H1 (cell line): ENCODE data around the gene SEMA3A. TPM values are rescaled to one million over a fixed set of nuclear protein-coding genes. Genes with fewer than 3 reads are reported as not detected.

ENCODE experiments used
- CTCF ChIA-PET: fragments of 300-600 bp; sonication (Branson Sonifier 250); formaldehyde crosslinking; loops from one replicate; lab custom pipeline; 2021; ENCODE audit not compliant: partially characterized antibody; lab: Charles Lee
- POLR2A ChIA-PET: fragments of 300-600 bp; sonication (Branson Sonifier 250); formaldehyde crosslinking; loops from one replicate; lab custom pipeline; 2021; ENCODE audit warnings: inconsistent platforms; ENCODE audit not compliant: partially characterized antibody; lab: Charles Lee
- DNase-seq, 2 experiments: peaks; one replicate each; pipeline versions ENCODE4 v3.0.0 to v3.0.0-alpha.2; 2010 to 2022; ENCODE audit warnings: low spot score in 2 of 2, low read depth in 1 of 2, mixed read lengths in 1 of 2
- FAIRE-seq: peaks from 2 replicates; lab custom pipeline; 2011; peaks lifted over from hg19 to GRCh38; lab: Jason Lieb, UNC
- H2AFZ ChIP-seq: 2 replicates; pipeline ENCODE4 v1.8.1; 2012; ENCODE audit warnings: low read length, inconsistent platforms
- H2AK5ac ChIP-seq: 2 replicates; pipeline ENCODE4 v1.6.1; 2013; ENCODE audit warnings: low read depth, low read length
- H2BK120ac ChIP-seq: replicated peaks from 2 replicates; pipeline ENCODE3; 2013; ENCODE audit warnings: low read depth, low read length, inconsistent platforms
- H2BK12ac ChIP-seq: 2 replicates; pipeline ENCODE4 v1.6.1; 2013; ENCODE audit warnings: low read depth, low read length
- H2BK15ac ChIP-seq: 2 replicates; pipeline ENCODE4 v1.6.1; 2013; ENCODE audit warnings: low read length
- H2BK20ac ChIP-seq: 2 replicates; pipeline ENCODE4 v1.6.1; 2013; ENCODE audit warnings: low read length
- H2BK5ac ChIP-seq: 2 replicates; pipeline ENCODE4 v1.6.1; 2013; ENCODE audit warnings: low read depth, low read length
- H3K14ac ChIP-seq: 2 replicates; pipeline ENCODE4 v1.6.1; 2013; ENCODE audit warnings: inconsistent platforms; ENCODE audit not compliant: insufficient read length
- H3K18ac ChIP-seq: 2 replicates; pipeline ENCODE4 v1.6.1; 2013; ENCODE audit warnings: low read length; ENCODE audit errors: extremely low read depth
- H3K23ac ChIP-seq: 2 replicates; pipeline ENCODE4 v1.6.1; 2013; ENCODE audit warnings: inconsistent platforms; ENCODE audit not compliant: insufficient read length
- H3K23me2 ChIP-seq: 2 replicates; pipeline ENCODE4 v1.6.1; 2013; ENCODE audit warnings: low read depth, low read length
- H3K27ac ChIP-seq: 2 replicates; pipeline ENCODE4 v1.6.1; 2011; ENCODE audit warnings: low read depth, low read length, inconsistent platforms
- H3K27me3 ChIP-seq, 4 experiments: replicated peaks in 1 of 4; 1 replicate in 1 of 4; 2 replicates in 3 of 4; pipeline versions ENCODE4 v1.6.1 to v1.8.1; 2011 to 2013; ENCODE audit warnings: low read length in 3 of 4, mild to moderate bottlenecking in 3 of 4, inconsistent platforms in 2 of 4, mixed read lengths in 2 of 4, moderate library complexity in 1 of 4; ENCODE audit not compliant: control insufficient read depth in 3 of 4, insufficient read depth in 3 of 4; ENCODE audit errors: extremely low read depth in 1 of 4
- H3K36me3 ChIP-seq, 4 experiments: 2 replicates each; pipeline versions ENCODE4 v1.6.1 to v1.8.1; 2011 to 2013; ENCODE audit warnings: mild to moderate bottlenecking in 4 of 4, low read length in 3 of 4, moderate library complexity in 2 of 4, control low read depth in 1 of 4, inconsistent platforms in 1 of 4; ENCODE audit not compliant: insufficient read depth in 4 of 4, control insufficient read depth in 2 of 4
- H3K4ac ChIP-seq: replicated peaks from 2 replicates; pipeline ENCODE3; 2013; ENCODE audit warnings: low read length, low read depth, mixed read lengths, inconsistent platforms; ENCODE audit not compliant: insufficient read length
- H3K4me1 ChIP-seq, 4 experiments: replicated peaks in 1 of 4; 1 replicate in 1 of 4; 2 replicates in 3 of 4; pipeline versions ENCODE4 v1.6.1 to v1.8.1; 2011 to 2013; ENCODE audit warnings: low read length in 3 of 4, inconsistent platforms in 2 of 4, mixed read lengths in 1 of 4; ENCODE audit not compliant: insufficient read depth in 4 of 4, control insufficient read depth in 3 of 4
- H3K4me2 ChIP-seq, 2 experiments: 2 replicates each; pipeline versions ENCODE4 v1.6.1 to v1.8.1; 2011 to 2013; ENCODE audit warnings: low read depth in 2 of 2, low read length in 2 of 2, control low read depth in 1 of 2, inconsistent platforms in 1 of 2, mild to moderate bottlenecking in 1 of 2; ENCODE audit not compliant: insufficient read depth in 1 of 2
- H3K4me3 ChIP-seq, 4 experiments: fragments of 200-600, 300-600 bp in 1 of 4; sonication (generic), shearing (Covaris generic), sonication (Bioruptor Twin) in 1 of 4; 2 replicates each; pipeline versions ENCODE4 v1.5.1 to v1.8.1; 2011 to 2016; ENCODE audit warnings: low read length in 4 of 4, low read depth in 3 of 4, control low read depth in 2 of 4, inconsistent platforms in 2 of 4, mild to moderate bottlenecking in 2 of 4, mixed read lengths in 1 of 4, moderate library complexity in 1 of 4; ENCODE audit not compliant: insufficient read depth in 2 of 4; ENCODE audit errors: extremely low read depth in 1 of 4
- H3K56ac ChIP-seq: replicated peaks from 2 replicates; pipeline ENCODE3; 2013; ENCODE audit warnings: low read depth, mild to moderate bottlenecking, mixed read lengths, low read length, inconsistent platforms; ENCODE audit not compliant: insufficient read length
- H3K79me1 ChIP-seq: 2 replicates; pipeline ENCODE4 v1.6.1; 2013; ENCODE audit warnings: low read depth, low read length, control low read depth
- H3K79me2 ChIP-seq, 2 experiments: 2 replicates each; pipeline versions ENCODE4 v1.6.1 to v1.8.1; 2012 to 2013; ENCODE audit warnings: low read length in 2 of 2, mild to moderate bottlenecking in 2 of 2, inconsistent platforms in 1 of 2; ENCODE audit not compliant: insufficient read depth in 2 of 2, control insufficient read depth in 1 of 2
- H3K9ac ChIP-seq, 4 experiments: replicated peaks in 1 of 4; 1 replicate in 1 of 4; 2 replicates in 3 of 4; pipeline versions ENCODE4 v1.6.1 to v1.8.1; 2011 to 2013; ENCODE audit warnings: low read depth in 3 of 4, low read length in 3 of 4, control low read depth in 2 of 4, mild to moderate bottlenecking in 2 of 4, moderate library complexity in 2 of 4, inconsistent platforms in 1 of 4; ENCODE audit errors: extremely low read depth in 1 of 4
- H3K9me3 ChIP-seq, 2 experiments: 2 replicates each; pipeline versions ENCODE4 v1.6.1 to v1.8.1; 2012 to 2013; ENCODE audit warnings: mild to moderate bottlenecking in 2 of 2, moderate library complexity in 2 of 2, control low read depth in 1 of 2, inconsistent platforms in 1 of 2, low read depth in 1 of 2, low read length in 1 of 2, mixed read lengths in 1 of 2; ENCODE audit not compliant: insufficient read depth in 2 of 2
- H4K20me1 ChIP-seq, 2 experiments: replicated peaks in 1 of 2; 2 replicates each; pipeline versions ENCODE3 to v1.8.1; 2011 to 2013; ENCODE audit warnings: inconsistent platforms in 2 of 2, low read length in 2 of 2, mild to moderate bottlenecking in 1 of 2; ENCODE audit not compliant: insufficient read depth in 2 of 2, control insufficient read depth in 1 of 2
- H4K5ac ChIP-seq: 2 replicates; pipeline ENCODE4 v1.6.1; 2013; ENCODE audit warnings: low read length, low read depth, mixed read lengths, inconsistent platforms; ENCODE audit not compliant: insufficient read length
- H4K8ac ChIP-seq: 2 replicates; pipeline ENCODE4 v1.8.0; 2013; ENCODE audit warnings: mild to moderate bottlenecking, moderate library complexity, low read length, inconsistent platforms; ENCODE audit not compliant: insufficient read depth; ENCODE audit errors: extremely low read depth
- H4K91ac ChIP-seq: replicated peaks from 2 replicates; pipeline ENCODE3; 2013; ENCODE audit warnings: low read length, mixed read lengths, inconsistent platforms; ENCODE audit not compliant: insufficient read length
- PHF8 ChIP-seq: fragments of 200-600 bp; sonication (generic); conservative IDR thresholded peaks from 2 replicates; pipeline ENCODE4 v1.7.1; 2012; ENCODE audit warnings: low read depth, mild to moderate bottlenecking, inconsistent platforms, low read length, moderate library complexity
- RAD21 ChIP-seq, 2 experiments: IDR thresholded peaks in 1 of 2; conservative IDR thresholded peaks in 1 of 2; 2 replicates each; pipeline ENCODE4 v1.6.1; 2011; ENCODE audit warnings: low read depth in 2 of 2, low read length in 2 of 2, improper control_type of control experiment in 1 of 2, inconsistent platforms in 1 of 2, mild to moderate bottlenecking in 1 of 2, moderate library complexity in 1 of 2
- SRF ChIP-seq: IDR thresholded peaks from 2 replicates; pipeline ENCODE4 v1.6.1; 2011; ENCODE audit warnings: mild to moderate bottlenecking, low read depth, low read length, moderate library complexity
- WGBS, 2 experiments: shearing (Covaris generic) in 1 of 2; methylation state at CpG; one replicate each; pipeline versions ENCODE4 v1.1.6 to v1.1.7; 2013 to 2015; ENCODE audit warnings: low lambda C conversion rate in 2 of 2, mixed read lengths in 2 of 2, inconsistent platforms in 1 of 2, low coverage in 1 of 2, missing lambda C conversion rate in 1 of 2; ENCODE audit not compliant: insufficient replicate concordance in 2 of 2, insufficient coverage in 1 of 2, insufficient read length in 1 of 2; ENCODE audit errors: extremely low coverage in 1 of 2, missing lambda C conversion rate in 1 of 2; 5-methylcytosine and 5-hydroxymethylcytosine counted together
- polyA plus RNA-seq, 7 experiments: library from polyadenylated mRNA; depleted of rRNA in 3 of 7; stranded (reverse) in 5 of 7; unstranded in 2 of 7; fragments of >200 nt in 5 of 7; fragments of 200-250 nt in 2 of 7; gene quantifications; 1 replicate in 5 of 7; 2 replicates in 1 of 7; 4 replicates in 1 of 7; pipeline versions ENCODE4 v1.2.1 to v1.2.3, GENCODE V29; 2011 to 2013; ENCODE audit warnings: missing spikeins in 2 of 7, mixed read lengths in 2 of 7
- total RNA-seq: library from RNA; stranded (reverse); fragmentation: NEBNext Ultra II Directional; extraction: Animal tissue kit (Norgen Biotek cat#: 25700); gene quantifications from 2 replicates; pipeline ENCODE4 v1.2.1, GENCODE V29; 2021

The SEMA3A gene
- total and polyA plus RNA-seq, 2 of the 8 experiments (the other 6 are each of a cell fraction or from before 2014, with no cell fraction given): 8.1 to 45.9 TPM

- no peak for TF ChIP-seq RAD21 (IDR thresholded peaks at IDR 0.05 in 1 of 2, conservative IDR thresholded peaks at IDR 0.05 in 1 of 2; ENCODE audit: low read depth in 2 of 2, low read length in 2 of 2)
- TF ChIP-seq SRF: no peak
- TF ChIP-seq PHF8: no peak
- TF ChIP-seq, all 59 proteins: peak for 0
- CTCF ChIA-PET: no interaction called here
- Histone ChIP-seq H2BK12ac (no peak overlapping the region), H3K23ac (no peak overlapping the region), H2BK15ac (no peak overlapping the region), H3K4me3 (no peak overlapping the region), H3K4ac (no peak overlapping the region), H3K27me3 (no peaks in the 10 kb centered on the region), H4K91ac (no peak overlapping the region), H2BK5ac (no peak overlapping the region), H2AFZ (no peak overlapping the region), H3K79me1 (no peaks in the 10 kb centered on the region), H4K8ac (no peak overlapping the region), H4K5ac (no peak overlapping the region), H3K79me2 (no peaks in the 10 kb centered on the region), H3K9me3 (no peaks in the 10 kb centered on the region), H3K4me2 (no peak overlapping the region), H2BK20ac (no peak overlapping the region), H3K36me3 (no peaks in the 10 kb centered on the region), H3K14ac (no peak overlapping the region), H3K4me1 (peaks cover 0 to 7% (median 2%) of the 10 kb centered on the region in 4 experiments; a peak in 4 of 7 replicates), H3K56ac (no peak overlapping the region), H2AK5ac (no peak overlapping the region), H3K23me2 (no peaks in the 10 kb centered on the region), H4K20me1 (no peaks in the 10 kb centered on the region), H3K27ac (no peak overlapping the region), H3K9ac (no peak overlapping the region), H2BK120ac (no peak overlapping the region), H3K18ac (no peak overlapping the region)
- 85% methylated on average over 3 of the region's 3 CpGs; no CpG with 5 or more reads in 1 of the 2 experiments for WGBS, 2 experiments
- DNase-seq (no peak), FAIRE-seq (no peak)
- POLR2A ChIA-PET: interaction anchor here (0.6 to 1.3 kb wide), 2 partner anchors 9 to 27 kb away, joined by 3 to 4 read pairs; no protein-coding TSS in a partner anchor
These were observed 154.2 kb downstream of the SEMA3A start for GRCh38 chr7:84040355-84040754.
